MCF 10A (cell line): ENCODE data around the gene MUC20. TPM values are rescaled to one million over a fixed set of nuclear protein-coding genes. Genes with fewer than 3 reads are reported as not detected.

Experiments
- BruUV-seq: library from RNA; stranded (reverse); fragments of 400-500 nt; replicated peaks from 2 replicates; lab custom pipeline; 2021; lab: Mats Ljungman, UMichigan
- CTCF ChIA-PET: fragments of 300-600 bp; sonication (Branson Sonifier 250); formaldehyde crosslinking; extraction: SDS; loops from one replicate; lab custom pipeline; 2021; ENCODE audit warnings: antibody characterized with exemption, inconsistent platforms; lab: Yijun Ruan, JAX
- POLR2A ChIA-PET: fragments of 300-600, 350-650 bp; sonication (Branson Sonifier 250); formaldehyde crosslinking; extraction: SDS; loops from one replicate; lab custom pipeline; 2020; ENCODE audit warnings: antibody characterized with exemption, inconsistent platforms; lab: Yijun Ruan, JAX
- DNase-seq: peaks from one replicate; pipeline ENCODE4 v3.0.0-alpha.2; 2018; ENCODE audit not compliant: unreplicated experiment
- H3K27ac Mint-ChIP-seq: one replicate; pipeline ENCODE4 v1.8.0; 2022; ENCODE audit warnings: mild to moderate bottlenecking, low read depth, mixed read lengths; ENCODE audit not compliant: unreplicated experiment
- H3K27me3 Mint-ChIP-seq: one replicate; pipeline ENCODE4 v1.8.0; 2022; ENCODE audit warnings: mixed read lengths; ENCODE audit not compliant: insufficient read depth, unreplicated experiment
- H3K36me3 Mint-ChIP-seq: one replicate; pipeline ENCODE4 v1.8.0; 2022; ENCODE audit warnings: mild to moderate bottlenecking, moderate library complexity, mixed read lengths; ENCODE audit not compliant: insufficient read depth, unreplicated experiment
- H3K4me1 Mint-ChIP-seq: one replicate; pipeline ENCODE4 v1.8.0; 2022; ENCODE audit warnings: mixed read lengths; ENCODE audit not compliant: insufficient read depth, unreplicated experiment
- H3K4me3 Mint-ChIP-seq: one replicate; pipeline ENCODE4 v1.8.0; 2022; ENCODE audit warnings: mild to moderate bottlenecking, moderate library complexity, mixed read lengths; ENCODE audit not compliant: unreplicated experiment
- H3K9me3 Mint-ChIP-seq: one replicate; pipeline ENCODE4 v1.8.0; 2022; ENCODE audit warnings: mixed read lengths; ENCODE audit not compliant: unreplicated experiment
- CTCF ChIP-seq: fragments of 200-600 bp; IDR thresholded peaks from one replicate; pipeline ENCODE4 v1.8.0; 2022; ENCODE audit warnings: antibody characterized with exemption, mild to moderate bottlenecking; ENCODE audit not compliant: unreplicated experiment
- intact Hi-C: fragments of 100-400 bp; cut with micrococcal nuclease; formaldehyde crosslinking; loops from 2 replicates; pipeline ENCODE4 v1.14.1; 2022
- total RNA-seq: library from RNA; stranded (reverse); gene quantifications from 2 replicates; pipeline ENCODE4 v1.2.3, GENCODE V29; 2022

MUC20 gene
- total RNA-seq, 1 experiment from 2014 or later: 2.3 TPM

- ChIA-PET POLR2A (interaction anchor here (0.6 to 1.1 kb wide), 3 partner anchors 11 to 364 kb away, joined by 3 to 5 read pairs (median 3); no protein-coding TSS in a partner anchor), CTCF (interaction anchor here (0.7 to 1.2 kb wide), 3 partner anchors 11 to 104 kb away, joined by 3 to 4 read pairs (median 3); no protein-coding TSS in a partner anchor)
- intact Hi-C loops: no loop called here
- Mint-ChIP-seq H3K36me3 (no peaks in the 10 kb centered on the region), H3K27ac (no peak overlapping the region), H3K27me3 (peaks cover 46% of the 10 kb centered on the region), H3K4me3 (no peak overlapping the region), H3K4me1 (peaks cover 13% of the 10 kb centered on the region), H3K9me3 (no peaks in the 10 kb centered on the region)
- no TSS peak for BruUV-seq
- no peak for TF ChIP-seq CTCF
- DNase-seq: no peak
These were observed 5.6 kb upstream of the MUC20 start for GRCh38 chr3:195715134-195715533.

GRCh38 chr3:195715583-195716266, 5.1 kb upstream of the MUC20 start:
- intact Hi-C loops: no loop called here
- BruUV-seq: no TSS peak

GRCh38 chr3:195717416-195717815, 3.4 kb upstream of the MUC20 start:
- CTCF ChIA-PET: no interaction called here
- no peak overlapping the region for H3K27ac Mint-ChIP-seq

More at GRCh38 chr3:195715583-195716266, 5.1 kb upstream of the MUC20 start:
- Mint-ChIP-seq H3K27ac (no peak overlapping the region), H3K9me3 (no peaks in the 10 kb centered on the region), H3K4me1 (peaks cover 13% of the 10 kb centered on the region), H3K36me3 (no peaks in the 10 kb centered on the region), H3K27me3 (peaks cover 52% of the 10 kb centered on the region), H3K4me3 (no peak overlapping the region)
- peak; percentile 83 for DNase-seq
- no peak for TF ChIP-seq CTCF
- ChIA-PET CTCF (interaction anchor here (0.7 to 1.2 kb wide), 3 partner anchors 31 to 135 kb away, joined by 3 to 4 read pairs (median 4); no protein-coding TSS in a partner anchor), POLR2A (interaction anchor here (0.6 to 3.4 kb wide), 5 partner anchors 8 to 364 kb away, joined by 3 to 24 read pairs (median 4); no protein-coding TSS in a partner anchor)

More at GRCh38 chr3:195717416-195717815, 3.4 kb upstream of the MUC20 start:
- Mint-ChIP-seq H3K27me3 (peaks cover 61% of the 10 kb centered on the region), H3K36me3 (no peaks in the 10 kb centered on the region), H3K4me3 (no peak overlapping the region), H3K9me3 (no peaks in the 10 kb centered on the region), H3K4me1 (peaks cover 13% of the 10 kb centered on the region)
- DNase-seq: no peak
- TF ChIP-seq CTCF: no peak
- no TSS peak for BruUV-seq
- intact Hi-C loops: no loop called here
- POLR2A ChIA-PET: interaction anchor here (1.1 to 3.4 kb wide), 3 partner anchors 15 to 198 kb away, joined by 3 to 24 read pairs (median 3); no protein-coding TSS in a partner anchor
